ENCODE data around the gene NT5DC1. TPM values are rescaled to one million over a fixed set of nuclear protein-coding genes. Genes with fewer than 3 reads are reported as not detected.

NT5DC1 gene
- total RNA-seq, 1 experiment from 2014 or later, result 61.9 TPM

DNA sequence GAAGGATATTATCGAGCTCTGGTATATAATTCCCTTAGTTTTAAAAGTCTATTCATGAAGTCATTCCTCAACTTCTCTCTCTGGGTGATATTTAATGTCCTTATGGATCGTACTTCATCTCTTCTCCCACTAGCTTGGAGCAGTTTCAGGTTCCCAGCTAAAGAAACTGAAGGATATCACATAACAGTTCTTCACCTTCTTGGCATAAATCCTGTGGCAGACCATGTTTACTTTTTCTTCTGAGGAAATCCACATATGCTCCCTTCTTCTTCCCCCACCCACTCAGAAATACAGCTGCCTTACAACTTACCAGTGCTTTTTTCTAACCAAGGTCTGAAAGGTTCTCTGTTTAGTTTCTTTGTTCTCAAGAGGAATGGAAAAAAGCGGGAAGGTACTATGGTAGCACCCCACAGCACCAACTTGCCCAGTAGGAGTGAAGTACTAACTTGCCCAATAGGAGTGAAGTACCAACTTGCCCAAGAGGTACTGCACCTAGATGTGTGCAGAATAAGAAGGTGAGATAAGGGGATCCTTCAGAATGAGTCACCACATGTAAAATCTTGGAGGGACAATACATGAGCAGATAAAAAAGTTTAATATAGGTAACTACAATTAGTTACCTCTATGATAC is 100.1 kb downstream of the NT5DC1 start:
- H3K4me1 Mint-ChIP-seq (ENCODE audit: low read depth, unreplicated experiment), result no peaks in the 10 kb centered on the region
- no peak for DNase-seq
- TF ChIP-seq CTCF (IDR thresholded peaks at IDR 0.05; ENCODE audit: unreplicated experiment), result no peak
- no peaks in the 10 kb centered on the region for H3K9me3 Mint-ChIP-seq (ENCODE audit: low read depth, unreplicated experiment)
- BruUV-seq (replicated peaks), result no TSS peak
- intact Hi-C loops (cut with micrococcal nuclease; ENCODE audit: unreplicated experiment), result no loop called here
- H3K27me3 Mint-ChIP-seq (ENCODE audit: unreplicated experiment), result no peaks in the 10 kb centered on the region
- H3K36me3 Mint-ChIP-seq (ENCODE audit: insufficient read depth, unreplicated experiment), result no peaks in the 10 kb centered on the region
- no peak overlapping the region for H3K4me3 Mint-ChIP-seq (ENCODE audit: low read depth, unreplicated experiment)
- CTCF ChIA-PET, result no interaction called here
- no peak overlapping the region for H3K27ac Mint-ChIP-seq (ENCODE audit: unreplicated experiment)

- Mint-ChIP-seq H3K9me3 (ENCODE audit: low read depth, unreplicated experiment) (no peaks in the 10 kb centered on the region), H3K4me3 (ENCODE audit: low read depth, unreplicated experiment) (no peak overlapping the region), H3K27me3 (ENCODE audit: unreplicated experiment) (no peaks in the 10 kb centered on the region), H3K4me1 (ENCODE audit: low read depth, unreplicated experiment) (no peaks in the 10 kb centered on the region), H3K36me3 (ENCODE audit: insufficient read depth, unreplicated experiment) (no peaks in the 10 kb centered on the region), H3K27ac (ENCODE audit: unreplicated experiment) (no peak overlapping the region)
- TF ChIP-seq CTCF (IDR thresholded peaks at IDR 0.05; ENCODE audit: unreplicated experiment), result no peak
- no peak for DNase-seq
- CTCF ChIA-PET, result no interaction called here
- BruUV-seq (replicated peaks), result no TSS peak
- intact Hi-C loops (cut with micrococcal nuclease; ENCODE audit: unreplicated experiment), result no loop called here
These were observed 100.9 kb downstream of the NT5DC1 start for GRCh38 chr6:116201538-116201937.

DNA sequence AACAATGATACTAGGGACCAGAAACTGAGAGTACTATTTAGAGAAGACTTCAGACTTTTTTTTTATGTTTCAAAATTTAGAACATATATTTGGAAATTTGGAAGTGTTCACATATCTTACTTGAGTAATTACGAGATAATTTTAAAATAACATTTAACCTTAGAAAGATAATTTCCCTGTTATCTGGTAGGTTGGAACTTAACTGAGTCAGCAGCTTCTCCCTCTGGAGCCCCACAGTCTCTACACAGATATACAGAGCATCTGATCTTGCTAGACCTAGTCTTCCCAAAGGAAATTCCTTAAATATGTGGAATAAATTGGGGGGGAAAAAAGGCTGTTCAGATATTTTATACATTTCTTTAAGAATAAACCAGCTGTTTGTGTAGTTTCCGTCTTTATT is 104.6 kb downstream of the NT5DC1 start:
- TF ChIP-seq CTCF (IDR thresholded peaks at IDR 0.05; ENCODE audit: unreplicated experiment), result no peak
- H3K4me3 Mint-ChIP-seq (ENCODE audit: low read depth, unreplicated experiment), result no peak overlapping the region

GRCh38 chr6:116206231-116206903 is 105.7 kb downstream of the NT5DC1 start:
- BruUV-seq (replicated peaks), result no TSS peak
- Mint-ChIP-seq H3K36me3 (ENCODE audit: insufficient read depth, unreplicated experiment) (no peaks in the 10 kb centered on the region), H3K27me3 (ENCODE audit: unreplicated experiment) (no peaks in the 10 kb centered on the region), H3K4me1 (ENCODE audit: low read depth, unreplicated experiment) (no peaks in the 10 kb centered on the region), H3K27ac (ENCODE audit: unreplicated experiment) (no peak overlapping the region), H3K9me3 (ENCODE audit: low read depth, unreplicated experiment) (no peaks in the 10 kb centered on the region), H3K4me3 (ENCODE audit: low read depth, unreplicated experiment) (no peak overlapping the region)
- no peak for DNase-seq
- intact Hi-C loops (cut with micrococcal nuclease; ENCODE audit: unreplicated experiment), result no loop called here
- CTCF ChIA-PET, result no interaction called here
- TF ChIP-seq CTCF (IDR thresholded peaks at IDR 0.05; ENCODE audit: unreplicated experiment), result no peak

More for the DNA sequence above, 104.6 kb downstream of the NT5DC1 start:
- intact Hi-C loops (cut with micrococcal nuclease; ENCODE audit: unreplicated experiment), result no loop called here
- H3K27ac Mint-ChIP-seq (ENCODE audit: unreplicated experiment), result no peak overlapping the region
- no peak for DNase-seq
- H3K36me3 Mint-ChIP-seq (ENCODE audit: insufficient read depth, unreplicated experiment), result no peaks in the 10 kb centered on the region
- H3K4me1 Mint-ChIP-seq (ENCODE audit: low read depth, unreplicated experiment), result no peaks in the 10 kb centered on the region
- no peaks in the 10 kb centered on the region for H3K9me3 Mint-ChIP-seq (ENCODE audit: low read depth, unreplicated experiment)
- CTCF ChIA-PET, result no interaction called here
- no TSS peak for BruUV-seq (replicated peaks)
- H3K27me3 Mint-ChIP-seq (ENCODE audit: unreplicated experiment), result no peaks in the 10 kb centered on the region

All from Calu3 (cell line).